Keratinocyte (primary cell): ENCODE data around the gene GNB5. TPM values are rescaled to one million over a fixed set of nuclear protein-coding genes. Genes with fewer than 3 reads are reported as not detected.
"Not testable (repeated sequence)": the region's sequence is repeated elsewhere in the genome, so short reads cannot be mapped to it uniquely, and the experiment has no call there.

Source experiments
- DNase-seq: peaks from one replicate; pipeline ENCODE4 v3.0.0-alpha.2; 2011; ENCODE audit warnings: low read depth, missing footprints, low spot score
- FAIRE-seq: peaks from 2 replicates; lab custom pipeline; 2011; peaks lifted over from hg19 to GRCh38; lab: Jason Lieb, UNC
- H2AFZ ChIP-seq: 2 replicates; pipeline ENCODE4 v1.6.0; 2012; ENCODE audit warnings: low read length, control low read depth, inconsistent platforms; ENCODE audit not compliant: control insufficient read depth
- H3K27ac ChIP-seq: 2 replicates; pipeline ENCODE4 v1.5.1; 2011; ENCODE audit warnings: low read length; ENCODE audit not compliant: control insufficient read depth, insufficient read depth
- H3K27me3 ChIP-seq: 3 replicates; pipeline ENCODE4 v1.6.0; 2011; ENCODE audit warnings: low read length; ENCODE audit not compliant: control insufficient read depth, insufficient read depth; ENCODE audit errors: extremely low read depth
- H3K36me3 ChIP-seq, 2 experiments: 2 replicates in 1 of 2; 3 replicates in 1 of 2; pipeline ENCODE4 v1.5.1; 2011; ENCODE audit warnings: low read length in 2 of 2, mild to moderate bottlenecking in 1 of 2; ENCODE audit not compliant: control insufficient read depth in 2 of 2, insufficient read depth in 2 of 2; ENCODE audit errors: extremely low read depth in 1 of 2
- H3K4me1 ChIP-seq: 3 replicates; pipeline ENCODE4 v1.5.1; 2011; ENCODE audit warnings: low read length; ENCODE audit not compliant: control insufficient read depth, insufficient read depth; ENCODE audit errors: extremely low read depth
- H3K4me2 ChIP-seq: 3 replicates; pipeline ENCODE4 v1.6.0; 2011; ENCODE audit warnings: low read depth, low read length; ENCODE audit not compliant: control insufficient read depth, insufficient read depth; ENCODE audit errors: extremely low read depth
- H3K4me3 ChIP-seq, 3 experiments: fragments of 200-600 bp in 1 of 3; sonication (generic) in 1 of 3; 2 replicates in 2 of 3; 3 replicates in 1 of 3; pipeline ENCODE4 v1.5.1; 2011 to 2016; ENCODE audit warnings: low read length in 3 of 3, mild to moderate bottlenecking in 3 of 3, control low read depth in 2 of 3, inconsistent platforms in 1 of 3, low read depth in 1 of 3, mixed read lengths in 1 of 3, mixed run types in 1 of 3, moderate library complexity in 1 of 3; ENCODE audit not compliant: control insufficient read depth in 2 of 3, insufficient read depth in 2 of 3; ENCODE audit errors: extremely low read depth in 1 of 3
- H3K79me2 ChIP-seq: 2 replicates; pipeline ENCODE4 v1.6.0; 2012; ENCODE audit warnings: low read length; ENCODE audit not compliant: control insufficient read depth, insufficient read depth
- H3K9ac ChIP-seq: 3 replicates; pipeline ENCODE4 v1.6.0; 2011; ENCODE audit warnings: low read length; ENCODE audit not compliant: control insufficient read depth, insufficient read depth; ENCODE audit errors: extremely low read depth
- H3K9me1 ChIP-seq: 3 replicates; pipeline ENCODE4 v1.6.0; 2011; ENCODE audit warnings: low read length; ENCODE audit not compliant: control insufficient read depth, insufficient read depth; ENCODE audit errors: extremely low read depth
- H3K9me3 ChIP-seq: 2 replicates; pipeline ENCODE4 v1.5.1; 2012; ENCODE audit warnings: low read depth, low read length; ENCODE audit not compliant: control insufficient read depth
- H4K20me1 ChIP-seq: 3 replicates; pipeline ENCODE4 v1.6.0; 2011; ENCODE audit warnings: low read length; ENCODE audit not compliant: control insufficient read depth, insufficient read depth; ENCODE audit errors: extremely low read depth
- EZH2 ChIP-seq: IDR thresholded peaks from one replicate; pipeline ENCODE4 v1.6.1; 2012; ENCODE audit warnings: inconsistent platforms, mild to moderate bottlenecking, low read length, moderate library complexity
- dilution Hi-C: fragments of 300-500 bp; cut with MboI; formaldehyde crosslinking; loops from one replicate; pipeline ENCODE4 v1.7.0; 2020; ENCODE audit warnings: low sequenced_read_pairs; ENCODE audit not compliant: extremely low pct_ligation_motif_present
- polyA minus RNA-seq, 3 experiments: library from RNA; depleted of rRNA, polyadenylated mRNA; stranded (reverse); fragments of >200 nt; gene quantifications; 1 replicate in 1 of 3; 2 replicates in 1 of 3; 3 replicates in 1 of 3; pipeline ENCODE4 v1.2.3, GENCODE V29; 2011
- polyA plus RNA-seq, 5 experiments: library from polyadenylated mRNA; depleted of rRNA in 3 of 5; stranded (reverse) in 3 of 5; stranded (forward) in 1 of 5; unstranded in 1 of 5; fragments of >200 nt; gene quantifications; 1 replicate in 1 of 5; 2 replicates in 3 of 5; 3 replicates in 1 of 5; pipeline versions ENCODE4 v1.2.1 to v1.2.3, GENCODE V29; 2011 to 2012; ENCODE audit warnings: missing spikeins in 2 of 5, low read depth in 1 of 5, low replicate concordance in 1 of 5
- TF ChIP-seq, protein P1 (sequence below), 3 experiments: IDR thresholded peaks in 1 of 3; conservative IDR thresholded peaks in 1 of 3; optimal IDR thresholded peaks in 1 of 3; 2 replicates in 2 of 3; 3 replicates in 1 of 3; pipeline versions ENCODE3 to v1.5.1; 2011; ENCODE audit warnings: low read length in 3 of 3, mild to moderate bottlenecking in 3 of 3, moderate library complexity in 2 of 3, control low read depth in 1 of 3, inconsistent platforms in 1 of 3; ENCODE audit not compliant: insufficient read depth in 2 of 3; ENCODE audit errors: extremely low read depth in 1 of 3

GNB5 gene
- polyA plus RNA-seq (23.7 to 30.8 TPM (median 25.8 TPM) in 3 replicates), polyA minus RNA-seq (11.7 to 32.5 TPM (median 25.8 TPM) in 3 replicates)
- polyA plus RNA-seq (2011; ENCODE audit: low read depth): 14.3 TPM
- 29.8 and 30.4 TPM in 2 replicates for polyA plus RNA-seq (2011; cell fraction: cytosol; rRNA removed)
- 23.2 and 24.9 TPM in 2 replicates for polyA plus RNA-seq (2011; cell fraction: nucleus; rRNA removed)
- polyA plus RNA-seq (2012; ENCODE audit: low replicate concordance): 14.5 and 28.4 TPM in 2 replicates
- 27.4 TPM for polyA minus RNA-seq (2011; cell fraction: cytosol; rRNA and poly(A)+ RNA removed)
- 13.1 and 21.9 TPM in 2 replicates for polyA minus RNA-seq (2011; cell fraction: nucleus; rRNA and poly(A)+ RNA removed)

GRCh38 chr15:52191207-52191606 is at the start of gene GNB5:
Gene GNB5 (minus strand): TSS chr15:52191392. CDS start chr15:52184676, 6,716 bp downstream.
- no peaks in the 10 kb centered on the region for H3K79me2 ChIP-seq
- no peak for FAIRE-seq
- H3K27me3 ChIP-seq: no peaks in the 10 kb centered on the region
- no peak within 1 kb of the TSS for H2AFZ ChIP-seq
- dilution Hi-C loops: no loop called here
- DNase-seq: no peak
- no peaks in the 10 kb centered on the region for H3K9me3 ChIP-seq
- H3K4me2 ChIP-seq: no peak within 1 kb of the TSS
- no peak within 1 kb of the TSS for H3K9ac ChIP-seq
- H3K9me1 ChIP-seq: no peaks in the 10 kb centered on the region
- H3K4me1 ChIP-seq: no peaks in the 10 kb centered on the region
- H4K20me1 ChIP-seq: no peaks in the 10 kb centered on the region
- H3K4me3 ChIP-seq: no peak within 1 kb of the TSS
- no peak within 1 kb of the TSS for H3K27ac ChIP-seq
- H3K36me3 ChIP-seq: no peaks in the 10 kb centered on the region
- TF ChIP-seq, protein P1, sequence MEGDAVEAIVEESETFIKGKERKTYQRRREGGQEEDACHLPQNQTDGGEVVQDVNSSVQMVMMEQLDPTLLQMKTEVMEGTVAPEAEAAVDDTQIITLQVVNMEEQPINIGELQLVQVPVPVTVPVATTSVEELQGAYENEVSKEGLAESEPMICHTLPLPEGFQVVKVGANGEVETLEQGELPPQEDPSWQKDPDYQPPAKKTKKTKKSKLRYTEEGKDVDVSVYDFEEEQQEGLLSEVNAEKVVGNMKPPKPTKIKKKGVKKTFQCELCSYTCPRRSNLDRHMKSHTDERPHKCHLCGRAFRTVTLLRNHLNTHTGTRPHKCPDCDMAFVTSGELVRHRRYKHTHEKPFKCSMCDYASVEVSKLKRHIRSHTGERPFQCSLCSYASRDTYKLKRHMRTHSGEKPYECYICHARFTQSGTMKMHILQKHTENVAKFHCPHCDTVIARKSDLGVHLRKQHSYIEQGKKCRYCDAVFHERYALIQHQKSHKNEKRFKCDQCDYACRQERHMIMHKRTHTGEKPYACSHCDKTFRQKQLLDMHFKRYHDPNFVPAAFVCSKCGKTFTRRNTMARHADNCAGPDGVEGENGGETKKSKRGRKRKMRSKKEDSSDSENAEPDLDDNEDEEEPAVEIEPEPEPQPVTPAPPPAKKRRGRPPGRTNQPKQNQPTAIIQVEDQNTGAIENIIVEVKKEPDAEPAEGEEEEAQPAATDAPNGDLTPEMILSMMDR (optimal IDR thresholded peaks at IDR 0.05 in 1 of 3, IDR thresholded peaks at IDR 0.05 in 1 of 3, conservative IDR thresholded peaks at IDR 0.05 in 1 of 3; ENCODE audit: extremely low read depth in 1 of 3, insufficient read depth in 2 of 3, low read length in 3 of 3): no peak
- no peak for TF ChIP-seq EZH2

DNA sequence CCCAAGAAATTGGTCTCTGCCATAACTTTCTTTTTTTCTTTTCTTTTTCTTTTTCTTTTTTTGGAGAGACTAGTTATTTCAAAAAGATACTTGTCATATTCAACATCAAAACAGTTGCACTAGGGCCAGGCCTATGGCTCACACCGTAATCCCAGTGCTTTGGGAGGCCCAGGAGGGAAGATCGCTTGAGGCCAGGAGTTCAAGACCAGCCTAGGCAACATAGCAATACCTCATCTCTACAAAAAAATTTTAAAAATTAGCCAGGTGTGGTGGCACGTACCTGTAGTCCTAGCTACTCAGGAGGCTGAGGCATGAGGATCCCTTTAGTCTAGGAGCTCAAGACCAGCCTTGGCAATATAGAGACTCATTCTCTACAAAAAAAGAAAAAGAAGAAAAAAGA is 49.0 kb upstream of the GNB5 start:
- Histone ChIP-seq H3K79me2 (no peaks in the 10 kb centered on the region), H3K27ac (no peak overlapping the region), H3K4me1 (peaks cover 5% of the 10 kb centered on the region), H3K9me1 (no peaks in the 10 kb centered on the region), H3K9ac (no peak overlapping the region), H3K4me3 (no peak overlapping the region), H3K4me2 (no peak overlapping the region), H2AFZ (no peak overlapping the region), H3K9me3 (no peaks in the 10 kb centered on the region), H4K20me1 (no peaks in the 10 kb centered on the region), H3K27me3 (no peaks in the 10 kb centered on the region), H3K36me3 (no peaks in the 10 kb centered on the region)
- no peak for TF ChIP-seq EZH2
- TF ChIP-seq, protein P1 (optimal IDR thresholded peaks at IDR 0.05 in 1 of 3, IDR thresholded peaks at IDR 0.05 in 1 of 3, conservative IDR thresholded peaks at IDR 0.05 in 1 of 3; ENCODE audit: extremely low read depth in 1 of 3, insufficient read depth in 2 of 3, low read length in 3 of 3): no peak
- dilution Hi-C loops: no loop called here
- DNase-seq: no peak
- FAIRE-seq: no peak

DNA sequence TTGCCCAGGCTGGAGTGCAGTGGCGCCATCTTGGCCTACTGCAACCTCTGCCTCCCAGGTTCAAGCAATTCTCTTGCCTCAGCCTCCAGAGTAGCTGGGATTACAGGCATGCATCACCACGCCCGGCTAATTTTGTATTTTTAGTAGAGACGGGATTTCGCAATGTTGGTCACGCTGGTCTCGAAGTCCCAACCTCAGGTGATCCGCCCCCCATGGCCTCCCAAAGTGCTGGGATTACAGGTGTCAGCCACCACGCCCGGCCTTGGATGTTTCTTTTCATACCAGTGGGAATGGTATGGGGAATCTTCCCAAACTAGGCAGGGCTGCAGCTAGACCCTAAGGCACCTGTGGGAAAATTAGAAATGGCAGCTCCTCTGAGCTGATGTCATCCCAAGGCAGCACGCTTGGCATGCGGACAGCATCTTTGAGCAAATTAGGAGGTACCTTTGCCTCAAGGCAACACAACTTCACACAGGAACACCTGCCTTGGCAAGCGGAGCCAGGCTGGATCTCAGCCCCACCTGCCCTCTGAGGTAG is 47.9 kb upstream of the GNB5 start:
- H3K27ac ChIP-seq, H4K20me1 ChIP-seq, FAIRE-seq, H2AFZ ChIP-seq, H3K27me3 ChIP-seq, H3K79me2 ChIP-seq, H3K4me3 ChIP-seq, H3K4me1 ChIP-seq, H3K9me1 ChIP-seq, H3K36me3 ChIP-seq, H3K9me3 ChIP-seq, DNase-seq, H3K4me2 ChIP-seq, dilution Hi-C loops, H3K9ac ChIP-seq: not testable (repeated sequence)
